NT2/D1 (cell line): ENCODE data around the gene GAS2L3.

Experiments used
- SUZ12 ChIP-seq: IDR thresholded peaks from 2 replicates; pipeline ENCODE4 v1.6.1; 2011; ENCODE audit not compliant: insufficient read length, insufficient read depth; ENCODE audit errors: extremely low read depth
- YY1 ChIP-seq: IDR thresholded peaks from 2 replicates; pipeline ENCODE4 v1.6.1; 2011; ENCODE audit not compliant: insufficient read length, insufficient read depth
- ZNF274 ChIP-seq: IDR thresholded peaks from 2 replicates; pipeline ENCODE4 v1.6.1; 2011; ENCODE audit warnings: mild to moderate bottlenecking, low read depth, low read length

GRCh38 chr12:100566887-100567637 lies 6.4 kb upstream of the GAS2L3 start:
- TF ChIP-seq YY1 (no peak), SUZ12 (no peak), ZNF274 (no peak)
